ENCODE measurements around the gene HOXB4. TPM values are rescaled to one million over a fixed set of nuclear protein-coding genes. Genes with fewer than 3 reads are reported as not detected.

Gene HOXB4
- polyA plus RNA-seq (2011; rRNA removed) (5.8 and 6.1 TPM in 2 replicates), polyA minus RNA-seq (2011; rRNA and poly(A)+ RNA removed) (8.2 and 9.9 TPM in 2 replicates)

- ChIA-PET POLR2A (interaction anchor here (0.9 to 2.2 kb wide), 5 partner anchors 9 to 37 kb away, joined by 3 to 10 read pairs (median 5); no protein-coding TSS in a partner anchor), CTCF (interaction anchor here (1.0 to 1.1 kb wide), 2 partner anchors 10 to 15 kb away, joined by 3 to 4 read pairs; partner anchors contain the start of gene HOXB5)
- Histone ChIP-seq H3K27ac (ENCODE audit: low read depth, low read length) (peak within 1 kb of the TSS; percentile 98), H3K4me3 (ENCODE audit: low read depth, low read length) (peak within 1 kb of the TSS; percentile 90), H3K9me3 (ENCODE audit: control insufficient read depth, insufficient read depth, low read length) (no peaks in the 10 kb centered on the region; the same call in 1 of the 2 replicates), H3K27me3 (ENCODE audit: control insufficient read depth, insufficient read depth, low read length) (no peaks in the 10 kb centered on the region)
- TF ChIP-seq, protein P1, sequence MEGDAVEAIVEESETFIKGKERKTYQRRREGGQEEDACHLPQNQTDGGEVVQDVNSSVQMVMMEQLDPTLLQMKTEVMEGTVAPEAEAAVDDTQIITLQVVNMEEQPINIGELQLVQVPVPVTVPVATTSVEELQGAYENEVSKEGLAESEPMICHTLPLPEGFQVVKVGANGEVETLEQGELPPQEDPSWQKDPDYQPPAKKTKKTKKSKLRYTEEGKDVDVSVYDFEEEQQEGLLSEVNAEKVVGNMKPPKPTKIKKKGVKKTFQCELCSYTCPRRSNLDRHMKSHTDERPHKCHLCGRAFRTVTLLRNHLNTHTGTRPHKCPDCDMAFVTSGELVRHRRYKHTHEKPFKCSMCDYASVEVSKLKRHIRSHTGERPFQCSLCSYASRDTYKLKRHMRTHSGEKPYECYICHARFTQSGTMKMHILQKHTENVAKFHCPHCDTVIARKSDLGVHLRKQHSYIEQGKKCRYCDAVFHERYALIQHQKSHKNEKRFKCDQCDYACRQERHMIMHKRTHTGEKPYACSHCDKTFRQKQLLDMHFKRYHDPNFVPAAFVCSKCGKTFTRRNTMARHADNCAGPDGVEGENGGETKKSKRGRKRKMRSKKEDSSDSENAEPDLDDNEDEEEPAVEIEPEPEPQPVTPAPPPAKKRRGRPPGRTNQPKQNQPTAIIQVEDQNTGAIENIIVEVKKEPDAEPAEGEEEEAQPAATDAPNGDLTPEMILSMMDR (IDR thresholded peaks at IDR 0.05; ENCODE audit: low read depth, low read length), result no peak
- DNase-seq (ENCODE audit: low read depth, low spot score), result no peak
Observed at GRCh38 chr17:48577946-48578615, at the start of gene HOXB4. HOXB4 (minus strand) TSS chr17:48578350; CDS start chr17:48578319, 31 bp downstream.

- TF ChIP-seq, protein P1 (IDR thresholded peaks at IDR 0.05; ENCODE audit: low read depth, low read length), result no peak
- POLR2A ChIA-PET, result no interaction called here
- Histone ChIP-seq H3K4me3 (ENCODE audit: low read depth, low read length) (no peak overlapping the region), H3K27me3 (ENCODE audit: control insufficient read depth, insufficient read depth, low read length) (peaks cover 98% of the 10 kb centered on the region), H3K9me3 (ENCODE audit: control insufficient read depth, insufficient read depth, low read length) (peaks cover 4% of the 10 kb centered on the region; the same call in 1 of the 2 replicates), H3K27ac (ENCODE audit: low read depth, low read length) (no peak overlapping the region)
- no peak for DNase-seq (ENCODE audit: low read depth, low spot score)
- CTCF ChIA-PET, result interaction anchor here (0.7 to 2.0 kb wide), 5 partner anchors 8 to 319 kb away, joined by 3 to 7 read pairs (median 3); no protein-coding TSS in a partner anchor
Observed at GRCh38 chr17:48627118-48627597, 49.0 kb upstream of the HOXB4 start.

GRCh38 chr17:48626245-48627117 is 48.3 kb upstream of the HOXB4 start, which contains the start of gene HOXB9:
HOXB9 (minus strand) TSS chr17:48626358; CDS start chr17:48626269, 89 bp downstream.
- DNase-seq (ENCODE audit: low read depth, low spot score), result no peak
- Histone ChIP-seq H3K27me3 (ENCODE audit: control insufficient read depth, insufficient read depth, low read length) (peaks cover 98% of the 10 kb centered on the region), H3K27ac (ENCODE audit: low read depth, low read length) (no peak within 1 kb of the TSS), H3K9me3 (ENCODE audit: control insufficient read depth, insufficient read depth, low read length) (peaks cover 7% of the 10 kb centered on the region; the same call in 1 of the 2 replicates), H3K4me3 (ENCODE audit: low read depth, low read length) (peak within 1 kb of the TSS; percentile 22)
- TF ChIP-seq, protein P1 (IDR thresholded peaks at IDR 0.05; ENCODE audit: low read depth, low read length), result no peak
- ChIA-PET CTCF (interaction anchor here (0.7 to 2.0 kb wide), 4 partner anchors 8 to 319 kb away, joined by 3 to 11 read pairs (median 4); no protein-coding TSS in a partner anchor), POLR2A (interaction anchor here (0.6 kb wide), 1 partner anchor 152 kb away, joined by 4 read pairs; no protein-coding TSS in a partner anchor)

DNA sequence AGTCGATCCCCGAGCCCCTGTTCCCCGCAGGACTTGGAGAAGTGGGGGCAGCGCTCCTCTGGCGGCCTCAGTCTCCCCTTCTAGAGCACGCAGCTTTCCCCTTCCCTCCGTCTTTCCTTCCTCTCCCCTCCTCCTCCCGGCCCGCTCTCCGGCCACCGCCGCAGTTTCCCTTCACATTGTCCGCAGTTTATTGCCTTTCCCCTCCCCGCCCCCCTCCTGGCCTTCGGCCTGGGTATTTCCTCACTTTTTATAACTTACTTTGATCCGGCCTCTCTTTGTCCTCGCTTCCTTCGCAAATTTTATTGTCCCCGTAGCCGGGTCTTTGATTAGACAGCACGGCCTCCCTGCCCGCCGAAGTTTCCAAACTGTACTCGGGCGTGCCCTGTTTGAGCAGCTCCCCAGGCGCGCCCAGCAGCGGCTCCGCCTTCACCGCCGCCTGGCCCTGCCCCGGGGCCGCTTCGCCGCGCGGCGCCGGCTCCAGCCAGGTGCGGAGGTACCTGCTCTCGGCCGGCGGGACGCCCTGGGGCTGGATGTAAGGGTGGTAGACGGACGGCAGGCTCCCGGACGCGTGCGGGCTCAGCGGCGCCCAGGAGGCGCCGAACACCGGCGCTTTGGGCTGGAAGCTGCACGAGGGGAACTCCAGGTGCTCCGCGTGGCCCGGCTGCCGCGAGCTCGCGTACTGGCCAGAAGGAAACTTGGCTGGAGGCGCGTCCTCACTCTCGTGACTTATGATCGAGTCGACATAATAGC is 47.5 kb upstream of the HOXB4 start:
- peaks cover 98% of the 10 kb centered on the region for H3K27me3 ChIP-seq (ENCODE audit: control insufficient read depth, insufficient read depth, low read length)
- H3K27ac ChIP-seq (ENCODE audit: low read depth, low read length), result no peak overlapping the region
- no peak for DNase-seq (ENCODE audit: low read depth, low spot score)
- H3K4me3 ChIP-seq (ENCODE audit: low read depth, low read length), result peak overlapping the region; percentile 22
- H3K9me3 ChIP-seq (ENCODE audit: control insufficient read depth, insufficient read depth, low read length), result peaks cover 10% of the 10 kb centered on the region; the same call in 1 of the 2 replicates
- CTCF ChIA-PET, result interaction anchor here (1.2 to 2.0 kb wide), 3 partner anchors 10 to 318 kb away, joined by 5 to 11 read pairs (median 5); no protein-coding TSS in a partner anchor
- TF ChIP-seq, protein P1 (IDR thresholded peaks at IDR 0.05; ENCODE audit: low read depth, low read length), result no peak
- POLR2A ChIA-PET, result interaction anchor here (0.6 kb wide), 1 partner anchor 153 kb away, joined by 4 read pairs; no protein-coding TSS in a partner anchor
